Transverse colon (tissue), 4 donors: Measurements from ENCODE around the gene C5orf22. TPM values are rescaled to one million over a fixed set of nuclear protein-coding genes. Genes with fewer than 3 reads are reported as not detected.

Source experiments
- DNase-seq: peaks from one replicate; pipeline ENCODE4 v3.0.0-alpha.2; 2019
- H3K27ac ChIP-seq, 4 donors: fragments of 200-600 bp; sonication (generic); 2 replicates each; pipeline ENCODE4 v1.5.1; 2016 to 2018; ENCODE audit warnings: inconsistent platforms in 4 of 4
- H3K27me3 ChIP-seq: fragments of 200-600 bp; sonication (generic); 2 replicates; pipeline ENCODE4 v1.5.1; 2017; ENCODE audit warnings: inconsistent platforms
- H3K36me3 ChIP-seq, 4 donors: fragments of 200-600 bp; sonication (generic); 2 replicates each; pipeline ENCODE4 v1.5.1; 2017 to 2019; ENCODE audit warnings: inconsistent platforms in 4 of 4
- H3K4me1 ChIP-seq, 4 donors: fragments of 200-600 bp; sonication (generic); 2 replicates each; pipeline ENCODE4 v1.5.1; 2017 to 2020; ENCODE audit warnings: inconsistent platforms in 4 of 4
- H3K4me3 ChIP-seq, 4 donors: fragments of 200-600 bp; sonication (generic); 1 replicate in 1 of 4; 2 replicates in 3 of 4; pipeline versions ENCODE4 v1.5.1 to v1.6.1; 2017 to 2019; ENCODE audit warnings: inconsistent platforms in 4 of 4
- H3K9me3 ChIP-seq, 2 donors: fragments of 200-600 bp; sonication (generic); 2 replicates each; pipeline ENCODE4 v1.5.1; 2017 to 2019; ENCODE audit warnings: inconsistent platforms in 2 of 2
- CTCF ChIP-seq, 5 experiments: fragments of 200-600 bp in 3 of 5; fragments of 450-650 bp in 2 of 5; sonication (generic) in 3 of 5; IDR thresholded peaks; 1 replicate in 2 of 5; 2 replicates in 3 of 5; pipeline ENCODE4 v1.5.1; 2016 to 2017; ENCODE audit warnings: antibody characterized with exemption in 5 of 5, inconsistent platforms in 3 of 5, mild to moderate bottlenecking in 2 of 5, moderate library complexity in 1 of 5
- EP300 ChIP-seq: sonication (generic); formaldehyde crosslinking; IDR thresholded peaks from one replicate; pipeline ENCODE4 v1.6.1; 2017; ENCODE audit warnings: antibody characterized with exemption, low read depth
- POLR2A ChIP-seq: fragments of 450-650 bp; IDR thresholded peaks from one replicate; pipeline ENCODE4 v1.6.1; 2016; ENCODE audit warnings: antibody characterized with exemption, mild to moderate bottlenecking, moderate library complexity
- POLR2AphosphoS5 ChIP-seq, 3 donors: sonication (generic); formaldehyde crosslinking; IDR thresholded peaks; one replicate each; pipeline ENCODE4 v1.6.1; 2016; ENCODE audit warnings: antibody characterized with exemption in 3 of 3
- WGBS, 2 donors: methylation state at CpG; one replicate each; pipeline ENCODE4 v1.1.5; 2018; ENCODE audit warnings: low coverage in 1 of 2; 5-methylcytosine and 5-hydroxymethylcytosine counted together
- in situ Hi-C, 4 donors: fragments of 200-750 bp; cut with MboI; loops; one replicate each; pipeline versions ENCODE4 v1.15.0 to v1.15.1; 2017; ENCODE audit warnings: low sequenced_read_pairs in 3 of 4, low pct_ligation_motif_present in 1 of 4, low pct_unique_long_range_greater_than_20kb in 1 of 4
- intact Hi-C: fragments of 100-400 bp; cut with DNase I; formaldehyde crosslinking; loops from one replicate; pipeline ENCODE4 v1.15.1; 2023; ENCODE audit warnings: low total_unique reads
- total RNA-seq, 4 donors: library from RNA; depleted of rRNA; stranded (reverse); fragments of >200 nt; gene quantifications; one replicate each; pipeline ENCODE4 v1.1.0, GENCODE V29; 2016

The C5orf22 gene
- total RNA-seq, result 10 to 100 TPM in 3 of 4 donors, 1 to 10 TPM in 1; 8.8 to 26.9 (median 18.5) TPM

- peak; percentile 96 for DNase-seq
- H3K4me3 ChIP-seq, result peak within 1 kb of the TSS; percentile 54 to 84 (median 60)
- in situ Hi-C loops, result no loop called here
- H3K9me3 ChIP-seq, result no peaks in the 10 kb centered on the region
- intact Hi-C loops, result no loop called here
- TF ChIP-seq POLR2AphosphoS5 (IDR thresholded peaks at IDR 0.05) (peak; percentile 66 to 82 (median 73)), CTCF (IDR thresholded peaks at IDR 0.05) (peak in 1 of 5 experiments; percentile 10), EP300 (no peak), POLR2A (peak; percentile 68)
- peak within 1 kb of the TSS; percentile 78 to 90 (median 85) for H3K27ac ChIP-seq
- H3K4me1 ChIP-seq, result peaks cover 18 to 31% (median 22%) of the 10 kb centered on the region in 4 donors
- 0% methylated on average over 6 to 51 of the region's 52 CpGs for WGBS, 2 donors
- H3K36me3 ChIP-seq, result peaks cover 0 to 32% (median 15%) of the 10 kb centered on the region in 4 donors
- no peaks in the 10 kb centered on the region for H3K27me3 ChIP-seq
These were observed at the start of gene C5orf22, which contains the start of gene DROSHA for GRCh38 chr5:31531888-31532547. TSS of gene C5orf22 (plus strand) at chr5:31532301. CDS start at chr5:31532393, 92 bp downstream. TSS of gene DROSHA (minus strand) at chr5:31532093. CDS start at chr5:31529059, 3,034 bp downstream.

DNA sequence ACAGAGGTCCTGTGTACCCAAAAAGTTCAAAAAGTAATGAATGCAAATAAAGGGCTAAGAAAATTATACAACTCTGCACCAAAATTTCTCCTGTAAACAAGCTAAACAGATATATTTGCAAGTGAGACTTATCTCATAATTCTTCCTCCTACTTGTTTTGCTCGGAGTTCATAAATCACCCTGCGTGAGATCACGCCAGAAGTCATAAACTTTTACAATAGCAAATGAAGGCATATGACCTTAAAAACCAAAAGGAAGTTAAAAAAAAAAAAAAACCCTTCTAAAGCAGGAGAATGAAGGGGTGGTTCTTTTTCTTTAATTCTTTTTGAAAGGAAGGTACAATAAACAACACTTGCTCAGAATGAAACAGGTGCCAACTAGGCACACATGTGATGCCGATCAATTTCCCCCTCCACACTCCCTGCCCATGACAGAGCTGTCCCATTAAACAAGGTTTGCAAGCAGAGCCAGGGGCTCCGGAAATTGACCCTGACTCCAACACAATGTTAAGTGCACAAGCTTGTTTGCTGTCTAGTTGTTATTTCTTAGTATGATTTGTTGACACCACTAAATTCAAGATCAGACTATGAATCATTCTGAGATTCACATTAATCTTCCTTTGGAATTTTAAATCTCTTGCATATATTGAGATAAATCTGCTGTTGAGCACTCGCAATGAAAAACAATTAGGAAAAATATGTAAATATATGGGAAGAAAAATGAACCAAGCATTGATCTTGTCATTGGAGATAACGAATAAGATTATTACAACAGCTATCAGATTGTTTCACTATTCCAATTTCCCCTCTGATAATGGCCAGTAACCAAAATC is 46.5 kb upstream of the C5orf22 start:
- in situ Hi-C loops (no loop called here), intact Hi-C loops (no loop called here)
- DNase-seq, result peak; percentile 54
- peaks cover 0 to 26% (median 0%) of the 10 kb centered on the region in 4 donors for H3K36me3 ChIP-seq
- no peaks in the 10 kb centered on the region for H3K27me3 ChIP-seq
- WGBS, 2 donors, result 28 to 34% methylated on average over 6 to 7 of the region's 7 CpGs
- H3K4me1 ChIP-seq, result peaks cover 0 to 15% (median 4%) of the 10 kb centered on the region in 4 donors
- H3K27ac ChIP-seq, result peak overlapping the region; percentile 30 to 70 (median 46)
- TF ChIP-seq EP300 (no peak), POLR2AphosphoS5 (IDR thresholded peaks at IDR 0.05) (no peak), CTCF (IDR thresholded peaks at IDR 0.05) (no peak), POLR2A (no peak)
- no peak overlapping the region for H3K4me3 ChIP-seq
- H3K9me3 ChIP-seq, result no peaks in the 10 kb centered on the region

GRCh38 chr5:31486441-31486840 is 45.7 kb upstream of the C5orf22 start:
- no peak for DNase-seq
- 55 to 73% methylated on average over 3 to 6 of the region's 6 CpGs for WGBS, 2 donors

More at GRCh38 chr5:31486441-31486840, 45.7 kb upstream of the C5orf22 start:
- Histone ChIP-seq H3K27me3 (no peaks in the 10 kb centered on the region), H3K4me3 (no peak overlapping the region), H3K9me3 (no peaks in the 10 kb centered on the region), H3K27ac (peak overlapping the region in 1 of 4 donors; percentile 40), H3K36me3 (peaks cover 0 to 26% (median 0%) of the 10 kb centered on the region in 4 donors), H3K4me1 (peaks cover 0 to 15% (median 4%) of the 10 kb centered on the region in 4 donors)
- in situ Hi-C loops (no loop called here), intact Hi-C loops (no loop called here)
- no peak for TF ChIP-seq EP300
- no peak for TF ChIP-seq CTCF (IDR thresholded peaks at IDR 0.05)
- TF ChIP-seq POLR2AphosphoS5 (IDR thresholded peaks at IDR 0.05), result no peak
- TF ChIP-seq POLR2A, result no peak
